Mucosa of gallbladder (tissue), 1 donor: Measurements from ENCODE around the gene HINT1. TPM values are rescaled to one million over a fixed set of nuclear protein-coding genes. Genes with fewer than 3 reads are reported as not detected.
A peak's percentile ranks its signal among the peaks of the same experiment; 100 is the strongest.
"Not testable (repeated sequence)": the region's sequence is repeated elsewhere in the genome, so short reads cannot be mapped to it uniquely, and the experiment has no call there.

Source experiments
- DNase-seq: peaks from one replicate; pipeline ENCODE4 v3.0.0-alpha.2; 2020; ENCODE audit warnings: low spot score
- total RNA-seq: library from RNA; stranded (reverse); gene quantifications from one replicate; pipeline ENCODE4 v1.2.1, GENCODE V29; 2021
- donor health status: DM: no; HTN: no; CAD: no.

HINT1 gene
- total RNA-seq, 1 donor from 2014 or later = 152 TPM

DNA sequence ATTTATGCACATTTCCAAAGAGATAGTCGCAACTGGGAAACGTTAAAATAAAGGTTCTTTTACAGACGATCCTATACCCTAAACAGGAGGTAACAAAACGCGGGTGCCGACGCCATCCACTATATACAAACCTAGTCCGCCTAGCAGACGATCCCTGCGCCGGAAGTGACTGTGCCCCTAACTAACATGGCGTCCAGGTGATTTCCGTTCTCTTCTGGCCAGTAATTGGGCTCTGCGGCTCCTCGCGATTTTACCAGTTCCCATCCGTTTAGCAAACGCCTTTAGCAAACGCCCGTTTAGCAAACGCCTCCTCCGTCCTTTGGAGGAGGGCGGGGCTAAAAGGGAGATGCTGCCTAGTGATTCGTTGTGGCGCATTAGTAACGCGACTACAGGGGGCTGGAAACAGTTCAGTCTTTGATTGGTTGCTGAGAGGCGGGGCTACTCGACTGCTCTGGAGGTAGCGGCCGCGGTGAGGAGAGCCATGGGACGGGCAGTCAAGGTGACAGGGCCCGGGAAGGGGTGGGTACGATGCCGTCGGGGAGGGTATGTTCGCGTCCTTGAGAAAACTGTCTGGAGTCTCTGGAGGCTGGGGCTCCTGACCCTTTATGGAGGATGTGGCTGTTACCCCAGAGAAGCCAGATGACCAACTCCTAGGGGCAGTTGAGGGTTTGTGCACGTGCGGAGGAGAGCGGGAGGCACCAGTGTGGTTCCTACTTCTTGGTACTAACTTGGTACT is 5.7 kb upstream of the HINT1 start, which contains the start of gene LYRM7:
LYRM7 (plus strand) TSS at position 405 of the 736 bp plus-strand sequence; CDS start at position 482, 77 bp downstream.
- DNase-seq = peak; percentile 98

DNA sequence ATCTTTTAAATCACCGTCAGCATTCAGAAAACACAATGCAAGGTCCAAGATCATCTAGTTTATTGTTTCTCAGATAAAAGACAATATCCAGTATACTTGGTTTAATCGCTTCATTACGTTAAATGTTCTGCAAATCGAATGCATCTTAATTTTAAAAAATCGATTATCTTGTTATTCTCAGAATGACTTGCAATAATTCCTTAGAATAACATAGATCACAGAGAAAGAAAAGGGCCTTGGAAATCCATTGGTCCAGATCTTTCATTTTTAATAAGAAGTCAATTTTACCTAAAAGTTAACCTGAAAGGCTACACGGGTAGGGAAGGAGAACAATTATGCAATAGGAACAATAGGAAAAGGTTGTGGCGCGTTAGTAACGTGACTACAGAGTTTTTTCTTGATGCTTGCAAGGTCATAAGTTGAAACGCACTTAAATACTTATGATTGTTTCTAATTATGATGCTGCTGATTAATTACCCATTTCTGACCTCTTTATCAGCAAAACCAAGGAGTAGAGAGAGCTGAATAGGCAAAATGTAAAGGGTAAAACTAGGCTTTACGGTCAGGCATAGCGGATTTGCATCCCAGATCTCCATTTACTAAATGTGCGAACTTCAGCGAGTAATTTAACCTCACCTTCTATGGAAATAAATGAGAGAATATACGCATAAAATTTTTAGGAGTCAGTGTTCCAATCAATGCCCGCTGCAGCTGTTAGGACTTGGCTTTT is 4.9 kb upstream of the HINT1 start:
- no peak for DNase-seq

DNA sequence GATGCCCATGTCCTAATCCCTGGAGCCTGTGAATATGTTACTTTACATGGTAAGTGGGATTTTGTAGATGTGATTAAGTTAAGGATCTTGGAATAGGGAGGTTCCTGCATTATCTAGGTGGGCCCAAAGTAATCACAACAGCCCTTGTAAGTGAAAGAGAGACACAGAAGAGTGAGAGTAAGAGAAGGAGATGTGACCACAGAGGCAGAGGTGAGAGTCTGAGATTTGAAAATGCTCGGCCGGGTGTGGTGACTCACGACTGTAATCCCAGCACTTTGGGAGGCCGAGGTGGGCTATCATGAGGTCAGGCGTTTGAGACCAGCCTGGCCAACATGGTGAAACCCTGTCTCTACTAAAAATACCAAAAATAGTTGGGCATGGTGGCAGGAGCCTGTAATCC is 2.6 kb upstream of the HINT1 start:
- DNase-seq = no peak

DNA sequence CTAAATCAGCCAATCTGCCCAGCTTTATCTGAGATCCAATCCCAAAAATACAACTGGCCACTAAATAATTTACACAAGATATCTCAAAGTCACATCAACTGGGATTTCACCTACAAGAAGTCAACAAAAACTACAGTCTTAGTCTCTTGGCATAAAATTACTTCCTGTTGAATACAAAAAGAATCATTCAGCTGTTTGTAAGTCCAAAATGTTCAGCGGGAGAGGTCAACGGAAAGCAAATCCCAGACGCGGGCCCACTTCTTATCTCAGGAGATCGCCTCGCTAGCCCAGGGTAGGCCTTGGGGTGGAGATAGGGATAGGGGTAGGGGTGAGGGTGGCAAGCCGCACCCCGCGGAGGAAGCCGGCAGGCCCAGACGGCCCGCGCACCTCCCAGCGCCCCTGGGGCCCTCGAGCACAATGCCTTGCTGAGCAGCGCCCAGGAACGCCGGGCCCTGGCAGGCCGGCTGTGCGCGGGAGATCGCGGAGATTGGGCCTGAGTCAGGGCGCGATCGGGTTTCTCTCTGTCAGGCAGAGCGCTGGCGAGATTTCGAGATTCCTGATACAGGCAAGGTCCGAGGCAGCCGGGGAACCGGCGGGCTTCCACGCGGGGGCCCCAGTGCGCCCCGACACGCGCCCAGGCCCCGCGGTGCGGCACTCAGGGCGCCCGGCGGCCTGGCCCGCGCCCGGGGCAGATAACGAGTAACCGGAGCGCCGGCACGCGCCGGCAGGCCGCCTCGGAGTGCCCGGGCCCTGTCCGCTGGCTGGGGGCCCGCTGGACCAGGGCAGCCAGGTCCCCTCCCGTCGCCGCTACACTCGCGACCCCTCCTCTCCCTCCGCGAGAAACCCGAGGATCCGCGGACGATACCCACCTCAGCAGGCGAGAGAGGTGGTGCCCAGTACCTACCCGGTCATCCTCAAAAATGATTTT is 601 bp downstream of the HINT1 start:
- DNase-seq = peak; percentile 59

DNA sequence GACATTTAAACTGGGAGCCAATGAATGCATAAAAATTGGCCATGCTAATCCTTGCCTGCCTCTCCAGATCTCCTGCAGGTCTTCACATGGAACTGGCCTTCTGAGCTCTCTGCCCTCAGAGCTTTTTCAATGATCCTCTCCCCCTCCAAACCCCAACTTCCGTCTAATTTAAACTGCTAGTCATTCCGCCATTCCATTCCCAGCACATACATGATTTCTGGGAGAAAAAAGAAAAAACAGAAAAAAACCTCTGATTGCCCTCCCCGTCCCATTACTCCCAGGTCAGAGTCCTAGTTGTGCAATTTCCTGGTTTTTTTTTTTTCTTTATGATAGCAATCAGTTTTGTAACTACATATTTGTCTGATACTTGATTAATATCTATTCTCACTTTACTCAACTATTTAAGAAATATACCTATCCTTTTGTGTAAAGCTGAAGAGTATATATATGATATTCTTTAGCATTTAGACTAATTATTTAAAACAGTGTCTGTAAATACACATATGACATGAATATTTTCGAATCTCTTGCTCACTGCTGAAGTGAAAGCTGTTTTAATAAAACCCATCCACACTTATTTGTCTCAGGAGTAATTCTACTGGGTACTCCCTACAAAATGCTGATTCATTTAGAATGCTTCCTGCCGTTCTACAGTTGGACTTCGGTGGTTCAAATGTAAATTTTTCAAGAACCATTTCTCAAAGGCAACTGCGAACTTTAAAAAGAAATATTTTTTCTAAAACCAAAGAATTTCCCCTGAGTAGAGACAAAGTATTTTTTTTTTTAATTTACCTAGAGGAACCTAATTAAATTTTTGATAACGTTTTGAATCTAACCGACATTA is 1.6 kb downstream of the HINT1 start:
- no peak for DNase-seq

DNA sequence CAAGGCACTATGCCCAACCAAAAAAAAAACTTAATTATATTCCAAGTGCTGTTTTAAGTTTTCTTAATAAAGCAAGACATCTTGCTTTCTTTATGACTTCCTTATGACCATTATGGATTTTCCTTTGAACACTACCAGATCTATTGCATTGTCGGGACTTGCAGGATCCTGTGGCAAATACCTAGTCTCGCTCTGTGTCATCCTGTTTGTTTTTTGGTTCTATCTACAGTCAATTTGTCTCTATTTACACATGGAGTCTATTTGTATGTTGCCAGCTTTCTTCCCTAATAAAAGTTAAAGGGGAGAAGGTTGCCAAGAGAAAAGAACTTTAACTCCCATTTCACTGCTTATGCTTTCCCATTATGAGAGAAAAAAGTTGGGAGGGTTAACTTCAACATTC is 4.9 kb downstream of the HINT1 start:
- no peak for DNase-seq

DNA sequence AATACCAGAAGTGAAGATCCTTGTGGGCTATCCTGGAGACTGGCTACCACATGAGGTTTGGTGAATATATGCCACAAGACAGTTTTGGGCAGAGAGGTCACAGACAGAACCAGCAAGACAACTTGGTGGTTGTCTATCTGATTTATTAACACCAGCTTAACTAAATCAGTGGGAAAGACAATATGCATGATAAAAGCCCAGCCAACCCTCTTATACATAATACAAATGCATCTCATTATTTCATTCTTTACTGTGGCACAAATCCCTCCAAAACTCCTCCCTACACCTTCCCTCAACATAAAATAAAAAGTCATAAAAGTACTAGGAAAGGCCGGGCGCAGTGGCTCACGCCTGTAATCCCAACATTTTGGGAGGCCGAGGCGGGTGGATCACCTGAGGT is 8.1 kb downstream of the HINT1 start:
- no peak for DNase-seq

DNA sequence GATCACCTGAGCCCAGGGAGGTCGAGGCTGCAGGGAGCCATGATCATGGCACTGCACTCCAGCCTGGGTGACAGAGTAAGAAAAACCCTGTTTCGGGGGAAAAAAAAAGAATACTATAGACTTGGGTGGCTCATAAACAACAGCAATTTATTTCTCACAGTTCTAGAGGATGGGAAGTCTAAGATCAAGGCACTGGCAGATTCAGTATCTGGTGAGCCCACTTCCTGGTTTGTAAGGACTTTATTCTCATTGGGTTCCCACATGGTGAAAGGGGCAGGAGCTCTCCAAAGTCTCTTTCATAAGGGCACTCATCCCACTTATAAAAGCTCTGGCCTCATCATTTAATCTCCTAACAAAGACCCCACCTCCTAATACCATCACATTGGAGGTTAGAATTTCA is 8.7 kb downstream of the HINT1 start:
- DNase-seq = no peak

DNA sequence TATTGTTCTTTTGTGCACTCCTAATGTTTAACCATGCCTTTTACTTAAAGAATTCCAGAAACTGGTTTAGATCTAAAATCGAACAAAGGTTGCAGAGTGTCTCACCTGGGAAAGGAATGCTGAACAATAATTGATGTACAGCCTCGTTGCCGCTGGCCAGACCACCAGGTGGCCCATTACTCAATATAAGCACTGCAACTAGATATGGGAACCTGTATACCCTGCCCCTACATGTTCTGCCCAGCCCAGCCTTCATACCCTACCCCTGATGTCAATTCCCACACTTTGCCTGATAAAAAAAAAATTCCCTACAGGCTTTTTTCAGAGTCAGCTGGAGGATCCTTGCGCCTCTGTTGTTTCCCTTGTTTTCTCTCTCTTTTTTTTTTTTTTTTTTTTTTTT is 13.8 kb downstream of the HINT1 start:
- no peak for DNase-seq

DNA sequence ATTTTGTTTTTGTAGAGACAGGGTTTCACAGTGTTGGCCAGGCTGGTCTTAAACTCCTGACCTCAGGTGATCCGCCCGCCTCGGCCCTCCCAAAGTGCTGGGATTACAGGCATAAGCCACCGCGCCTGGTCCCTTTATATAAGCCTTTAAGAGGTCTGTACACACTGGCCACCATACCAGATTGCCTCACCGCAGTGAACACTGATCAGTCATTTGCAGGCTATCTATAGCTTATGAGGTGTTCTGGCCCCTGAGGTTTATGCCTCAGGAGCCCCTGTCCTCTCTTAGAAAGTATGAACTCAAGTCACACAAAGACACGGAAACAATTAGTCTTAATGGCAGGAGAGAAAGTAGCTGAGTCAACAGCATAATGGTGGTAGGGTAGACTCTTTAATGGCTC is 14.6 kb downstream of the HINT1 start:
- no peak for DNase-seq

DNA sequence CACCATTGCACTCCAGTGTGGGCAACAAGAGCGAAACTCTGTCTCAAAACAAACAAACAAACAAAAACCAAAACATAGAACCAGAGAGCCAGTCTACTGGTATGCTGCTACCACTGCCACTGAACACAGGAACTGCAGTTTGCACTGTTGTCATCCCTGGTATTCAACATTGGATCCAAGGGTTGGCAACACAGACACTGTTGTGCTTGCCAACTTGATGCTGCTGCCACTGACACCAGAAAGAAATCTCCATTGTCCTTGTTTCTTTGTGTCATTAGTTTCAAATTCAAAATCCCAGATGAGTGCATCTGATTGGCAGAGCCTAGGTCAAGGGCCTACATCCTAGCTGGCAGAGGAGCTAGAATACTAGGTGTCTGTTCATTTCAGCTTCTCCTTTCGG is 16.2 kb downstream of the HINT1 start:
- DNase-seq = no peak

DNA sequence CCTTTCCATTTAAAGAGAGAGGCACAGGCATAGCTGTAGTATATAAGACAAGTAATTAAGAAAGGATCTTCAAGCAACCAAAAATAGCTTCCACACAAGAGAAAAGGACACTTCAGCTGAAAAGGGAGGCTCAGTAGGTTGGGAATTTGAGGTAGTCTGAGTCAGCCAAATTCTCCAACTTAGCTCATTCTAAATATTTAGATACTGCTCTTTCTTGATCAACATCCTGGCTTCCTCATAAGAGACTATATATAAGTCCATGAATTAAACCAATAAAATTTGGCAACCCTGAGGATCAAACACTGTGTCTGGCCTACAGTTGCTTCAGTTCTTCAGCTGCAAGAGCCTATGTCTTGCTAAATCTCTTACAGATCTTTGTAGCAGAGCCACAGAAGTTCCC is 17.8 kb downstream of the HINT1 start:
- no peak for DNase-seq

DNA sequence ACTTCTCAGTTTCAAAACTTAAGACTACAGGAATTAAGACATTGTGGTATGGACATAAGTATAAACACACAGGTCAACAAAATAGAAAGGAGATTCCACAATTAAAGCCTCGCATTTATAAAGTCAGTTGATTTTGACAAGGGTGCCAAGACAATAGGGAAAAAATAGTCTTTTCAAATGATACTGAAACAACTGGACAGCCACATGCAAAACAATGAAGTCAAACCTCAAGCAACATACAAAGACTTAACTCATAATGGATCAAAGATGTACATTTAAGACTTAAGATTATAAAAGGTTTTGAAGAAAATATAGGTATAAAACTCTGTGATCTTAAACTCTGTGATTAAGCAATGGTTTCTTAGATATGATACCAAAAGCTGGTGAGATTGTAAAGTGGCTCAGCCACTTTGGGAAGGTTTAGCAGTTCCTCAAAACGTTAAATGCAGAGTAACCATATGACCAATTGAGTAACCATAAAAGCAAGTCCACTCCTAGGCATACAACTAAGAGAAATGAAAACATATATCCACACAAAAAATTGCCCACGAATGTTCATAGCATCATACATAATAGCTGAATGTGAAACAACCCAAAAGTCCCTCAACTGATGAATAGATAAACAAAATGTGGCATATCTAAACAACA is 22.0 kb downstream of the HINT1 start:
- DNase-seq = no peak

DNA sequence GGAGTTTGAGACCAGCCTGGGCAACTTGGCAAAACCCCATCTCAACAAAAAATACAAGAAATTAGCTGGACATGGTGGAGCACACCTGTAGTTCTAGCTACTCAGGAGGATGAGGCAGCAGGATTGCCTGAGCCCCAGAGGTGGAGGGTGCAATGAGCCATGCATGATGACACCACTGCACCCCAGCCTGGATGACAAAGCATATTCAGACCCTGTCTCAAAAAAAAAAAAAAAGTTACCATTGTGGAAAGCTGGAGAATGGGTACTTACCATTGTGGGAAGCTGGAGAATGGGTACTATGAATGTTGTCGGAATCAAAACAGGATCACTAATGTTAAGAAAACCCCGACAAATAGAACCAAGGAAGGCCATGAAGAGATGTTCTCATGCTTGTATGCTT is 25.7 kb downstream of the HINT1 start:
- DNase-seq = no peak

DNA sequence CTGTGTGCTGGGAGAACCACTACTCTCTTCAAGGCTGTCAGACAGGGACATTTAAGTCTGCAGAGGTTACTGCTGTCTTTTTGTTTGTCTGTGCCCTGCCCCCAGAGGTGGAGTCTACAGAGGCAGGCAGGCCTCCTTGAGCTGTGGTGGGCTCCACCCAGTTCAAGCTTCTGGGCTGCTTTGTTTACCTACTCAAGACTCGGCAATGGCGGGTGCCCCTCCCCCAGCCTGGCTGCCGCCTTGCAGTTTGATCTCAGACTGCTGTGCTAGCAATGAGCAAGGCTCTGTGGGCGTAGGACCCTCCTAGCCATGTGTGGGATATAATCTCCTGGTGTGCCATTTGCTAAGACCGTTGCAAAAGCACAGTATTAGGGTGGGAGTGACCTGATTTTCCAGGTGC is 26.6 kb downstream of the HINT1 start:
- DNase-seq = not testable (repeated sequence)

DNA sequence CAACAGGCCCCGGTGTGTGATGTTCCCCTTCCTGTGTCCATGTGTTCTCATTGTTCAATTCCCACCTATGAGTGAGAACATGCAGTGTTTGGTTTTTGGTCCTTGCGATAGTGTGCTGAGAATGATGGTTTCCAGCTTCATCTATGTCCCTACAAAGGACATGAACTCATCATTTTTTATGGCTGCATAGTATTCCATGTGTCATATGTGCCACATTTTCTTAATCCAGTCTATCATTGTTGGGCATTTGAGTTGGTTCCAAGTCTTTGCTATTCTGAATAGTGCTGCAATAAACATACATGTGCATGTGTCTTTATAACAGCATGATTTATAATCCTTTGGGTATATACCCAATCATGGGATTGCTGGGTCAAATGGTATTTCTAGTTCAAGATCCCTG is 32.0 kb downstream of the HINT1 start:
- not testable (repeated sequence) for DNase-seq

DNA sequence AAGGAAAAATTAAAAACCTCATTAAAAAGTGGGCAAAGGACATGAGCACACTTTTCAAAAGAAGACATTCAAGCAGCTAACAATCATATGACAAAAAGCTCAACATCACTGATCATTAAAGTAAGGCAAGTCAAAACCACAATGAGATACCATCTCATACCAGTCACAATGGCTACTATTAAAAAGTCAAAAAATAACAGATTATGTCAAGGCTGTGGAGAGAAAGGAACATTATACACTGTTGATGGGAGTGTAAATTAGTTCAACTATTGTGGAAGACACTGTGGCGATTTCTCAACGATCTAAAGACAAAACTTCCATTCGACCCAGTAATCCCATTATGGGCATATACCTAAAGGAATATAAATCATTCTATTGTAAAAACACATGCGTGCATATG is 35.8 kb downstream of the HINT1 start:
- no peak for DNase-seq

DNA sequence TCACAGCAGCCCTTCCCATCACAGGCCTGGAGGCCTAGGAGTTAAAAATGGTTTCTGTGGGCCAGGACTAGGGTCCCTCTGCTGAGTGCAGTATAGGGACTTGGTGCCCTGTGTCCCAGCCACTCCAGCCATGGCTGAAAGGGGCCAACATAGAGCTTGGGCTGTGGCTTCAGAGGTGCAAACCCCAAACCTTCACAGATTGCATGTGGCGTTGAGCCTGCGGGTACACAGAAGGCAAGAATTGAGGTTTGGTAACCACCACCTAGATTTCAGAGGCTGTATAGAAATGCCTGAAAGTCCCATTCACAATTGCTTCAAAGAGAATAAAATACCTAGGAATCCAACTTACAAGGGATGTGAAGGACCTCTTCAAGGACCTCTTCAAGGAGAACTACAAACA is 37.8 kb downstream of the HINT1 start:
- DNase-seq = not testable (repeated sequence)

DNA sequence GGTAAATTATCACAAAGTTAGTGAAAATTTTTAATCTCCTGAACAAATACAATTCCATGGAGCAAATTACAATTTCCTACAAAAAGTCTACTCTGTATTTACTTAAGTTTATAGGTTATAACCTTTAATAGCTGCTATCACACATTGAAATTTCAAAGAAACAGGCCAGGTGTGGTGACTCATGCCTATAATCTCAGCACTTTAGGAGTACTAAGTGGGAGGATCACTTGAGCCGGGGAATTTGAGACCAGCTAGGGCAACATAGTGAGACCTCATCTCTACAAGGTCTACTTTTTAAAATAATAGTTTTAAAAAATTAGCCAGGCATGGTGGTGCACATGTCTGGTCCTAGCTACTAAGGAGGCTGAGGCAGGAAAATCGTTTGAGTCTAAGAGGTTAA is 50.3 kb downstream of the HINT1 start:
- no peak for DNase-seq

DNA sequence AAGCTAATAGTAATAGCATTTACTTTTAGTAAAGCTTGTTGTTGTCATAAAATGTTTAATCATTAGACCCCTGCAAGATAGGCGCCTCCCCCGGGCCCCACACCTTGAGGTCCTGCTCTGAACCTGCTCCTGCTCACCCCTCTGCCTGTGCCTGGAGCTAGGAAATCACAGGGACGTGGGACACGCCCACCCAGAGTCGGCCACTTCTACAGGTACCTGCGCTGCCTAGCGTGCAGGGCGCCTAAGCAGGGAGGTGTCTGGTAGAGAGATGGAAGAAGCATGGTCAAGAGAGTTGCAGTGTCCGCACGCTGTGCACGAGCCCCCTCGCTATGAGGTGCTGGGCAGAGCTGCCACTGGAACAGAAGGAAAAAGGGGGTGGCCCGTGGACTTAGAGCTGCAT is 52.6 kb downstream of the HINT1 start:
- no peak for DNase-seq

DNA sequence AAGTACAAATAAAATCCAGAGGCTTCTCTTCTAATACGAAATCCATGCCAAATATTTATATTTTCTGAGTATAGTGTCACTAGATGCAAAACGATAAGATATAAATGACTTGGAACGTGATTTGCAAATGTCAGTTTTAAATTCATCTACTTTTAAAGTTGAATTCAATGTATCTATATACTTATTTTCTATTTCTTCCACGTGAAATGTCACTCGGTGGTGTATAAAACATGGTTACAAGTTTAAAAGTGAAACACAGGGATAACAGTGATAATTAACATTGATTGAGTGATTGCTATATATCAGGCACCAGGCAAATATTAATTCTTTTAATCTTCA is 54.8 kb downstream of the HINT1 start:
- DNase-seq = no peak
